Breast epithelium (tissue), 3 donors: Measurements from ENCODE around the gene CLCNKA.
A peak's percentile ranks its signal among the peaks of the same experiment; 100 is the strongest.

Experiments used
- POLR2A ChIP-seq: fragments of 450-650 bp; IDR thresholded peaks from one replicate; pipeline ENCODE4 v1.6.1; 2016; ENCODE audit warnings: antibody characterized with exemption, mild to moderate bottlenecking, moderate library complexity
- TF ChIP-seq, protein P1 (sequence below), 3 donors: fragments of 450-650 bp; IDR thresholded peaks; one replicate each; pipeline ENCODE4 v1.5.1; 2016 to 2017; ENCODE audit warnings: antibody characterized with exemption in 3 of 3, mild to moderate bottlenecking in 3 of 3, moderate library complexity in 3 of 3

DNA sequence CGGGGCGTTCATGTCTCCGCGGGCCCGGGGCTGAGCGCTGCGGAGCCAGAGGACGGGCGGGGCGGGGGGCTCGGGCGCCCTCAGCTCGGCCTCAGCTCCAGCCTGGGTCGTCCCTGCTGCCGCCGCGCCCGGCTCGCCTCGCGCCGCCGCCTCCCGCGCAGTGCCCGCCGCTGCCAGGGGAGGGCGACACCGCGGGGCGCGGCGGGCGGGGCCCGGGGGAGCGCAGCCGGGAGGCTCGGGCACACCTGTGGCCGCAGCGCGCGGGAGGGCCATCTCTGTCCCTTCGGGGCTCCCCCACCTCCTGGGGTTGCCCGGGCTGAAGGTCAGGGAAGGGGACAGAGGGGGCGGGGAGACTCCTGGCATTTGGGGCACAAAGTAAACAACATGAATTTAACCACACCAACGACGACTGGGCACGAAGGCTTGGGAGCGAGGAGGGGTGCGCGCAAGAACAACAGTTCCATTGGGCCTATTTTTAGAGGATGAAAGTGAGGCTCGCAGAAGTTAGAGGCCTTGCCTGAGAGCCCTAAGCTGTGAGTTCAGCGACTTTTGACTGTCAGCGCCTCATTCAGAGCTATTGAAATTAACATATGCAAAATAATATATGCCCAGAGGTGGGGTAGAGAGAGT lies 51.8 kb downstream of the CLCNKA start, which contains the start of gene FAM131C:
- TF ChIP-seq, protein P1, sequence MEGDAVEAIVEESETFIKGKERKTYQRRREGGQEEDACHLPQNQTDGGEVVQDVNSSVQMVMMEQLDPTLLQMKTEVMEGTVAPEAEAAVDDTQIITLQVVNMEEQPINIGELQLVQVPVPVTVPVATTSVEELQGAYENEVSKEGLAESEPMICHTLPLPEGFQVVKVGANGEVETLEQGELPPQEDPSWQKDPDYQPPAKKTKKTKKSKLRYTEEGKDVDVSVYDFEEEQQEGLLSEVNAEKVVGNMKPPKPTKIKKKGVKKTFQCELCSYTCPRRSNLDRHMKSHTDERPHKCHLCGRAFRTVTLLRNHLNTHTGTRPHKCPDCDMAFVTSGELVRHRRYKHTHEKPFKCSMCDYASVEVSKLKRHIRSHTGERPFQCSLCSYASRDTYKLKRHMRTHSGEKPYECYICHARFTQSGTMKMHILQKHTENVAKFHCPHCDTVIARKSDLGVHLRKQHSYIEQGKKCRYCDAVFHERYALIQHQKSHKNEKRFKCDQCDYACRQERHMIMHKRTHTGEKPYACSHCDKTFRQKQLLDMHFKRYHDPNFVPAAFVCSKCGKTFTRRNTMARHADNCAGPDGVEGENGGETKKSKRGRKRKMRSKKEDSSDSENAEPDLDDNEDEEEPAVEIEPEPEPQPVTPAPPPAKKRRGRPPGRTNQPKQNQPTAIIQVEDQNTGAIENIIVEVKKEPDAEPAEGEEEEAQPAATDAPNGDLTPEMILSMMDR (IDR thresholded peaks at IDR 0.05): peak in 1 of 3 donors; percentile 65
- TF ChIP-seq POLR2A: no peak
